Lung (tissue), 12 donors: ENCODE measurements around the gene FCN3. TPM values are rescaled to one million over a fixed set of nuclear protein-coding genes. Genes with fewer than 3 reads are reported as not detected.

Source experiments
- ATAC-seq: fragments of 200-7000 bp; cut with Tn5 transposase; one replicate; pipeline ENCODE4 v1.9.1; 2020; ENCODE audit warnings: moderate number of reproducible peaks; ENCODE audit not compliant: insufficient read depth, low FRiP score
- DNase-seq, 3 donors: peaks; one replicate each; pipeline ENCODE4 v3.0.0-alpha.2; 2013 to 2017
- H3K27ac ChIP-seq, 2 donors: one replicate each; pipeline ENCODE4 v1.5.1; 2013; ENCODE audit warnings: mild to moderate bottlenecking in 2 of 2, moderate library complexity in 2 of 2, control low read depth in 1 of 2, inconsistent platforms in 1 of 2, low read depth in 1 of 2, low read length in 1 of 2
- H3K27me3 ChIP-seq, 3 donors: one replicate each; pipeline ENCODE4 v1.5.1; 2013; ENCODE audit warnings: low read length in 2 of 3; ENCODE audit not compliant: control insufficient read depth in 3 of 3, insufficient read depth in 3 of 3
- H3K36me3 ChIP-seq, 4 donors: one replicate each; pipeline ENCODE4 v1.5.1; 2013; ENCODE audit warnings: low read length in 4 of 4, mild to moderate bottlenecking in 1 of 4, moderate library complexity in 1 of 4; ENCODE audit not compliant: control insufficient read depth in 4 of 4, insufficient read depth in 4 of 4
- H3K4me1 ChIP-seq, 5 donors: one replicate each; pipeline ENCODE4 v1.5.1; 2013; ENCODE audit warnings: low read length in 5 of 5, mild to moderate bottlenecking in 2 of 5, moderate library complexity in 1 of 5; ENCODE audit not compliant: control insufficient read depth in 5 of 5, insufficient read depth in 5 of 5
- H3K4me3 ChIP-seq: one replicate; pipeline ENCODE4 v1.5.1; 2013; ENCODE audit warnings: mild to moderate bottlenecking, control low read depth, moderate library complexity
- H3K9ac ChIP-seq, 2 donors: one replicate each; pipeline ENCODE4 v1.5.1; 2013; ENCODE audit warnings: low read length in 2 of 2, control low read depth in 1 of 2; ENCODE audit not compliant: insufficient read depth in 1 of 2
- H3K9me3 ChIP-seq, 4 donors: one replicate each; pipeline ENCODE4 v1.5.1; 2013; ENCODE audit warnings: low read length in 3 of 4, mild to moderate bottlenecking in 1 of 4, moderate library complexity in 1 of 4; ENCODE audit not compliant: control insufficient read depth in 4 of 4, insufficient read depth in 3 of 4
- WGBS, 2 donors: extraction: QIAGEN DNeasy Blood & Tissue Kit; methylation state at CpG; one replicate each; pipeline ENCODE4 v1.1.7; 2013; 5-methylcytosine and 5-hydroxymethylcytosine counted together
- polyA plus RNA-seq, 2 donors: library from polyadenylated mRNA; stranded (reverse); fragments of 200-250 nt; gene quantifications; one replicate each; pipeline ENCODE4 v1.2.1, GENCODE V29; 2013
- total RNA-seq, 2 donors: library from RNA; depleted of rRNA in 1 of 2; stranded (reverse); fragments of >200 nt in 1 of 2; gene quantifications; one replicate each; pipeline ENCODE4 v1.2.1, GENCODE V29; 2014 to 2021
- TF ChIP-seq, protein P1 (sequence below): IDR thresholded peaks from 2 replicates; pipeline ENCODE4 v1.5.1; 2012; ENCODE audit warnings: mild to moderate bottlenecking; ENCODE audit errors: control extremely low read depth, extremely low read depth
- donor health status: control.
- donor health status: control.
- donor health status: Bipolar disorder and iron deficiency.
- donor health status: healthy.
- donor health status: DM: yes; HTN: yes; CAD: no.

FCN3 gene
- total and polyA plus RNA-seq, 4 donors = 36.6 to 611 (median 470) TPM

DNA sequence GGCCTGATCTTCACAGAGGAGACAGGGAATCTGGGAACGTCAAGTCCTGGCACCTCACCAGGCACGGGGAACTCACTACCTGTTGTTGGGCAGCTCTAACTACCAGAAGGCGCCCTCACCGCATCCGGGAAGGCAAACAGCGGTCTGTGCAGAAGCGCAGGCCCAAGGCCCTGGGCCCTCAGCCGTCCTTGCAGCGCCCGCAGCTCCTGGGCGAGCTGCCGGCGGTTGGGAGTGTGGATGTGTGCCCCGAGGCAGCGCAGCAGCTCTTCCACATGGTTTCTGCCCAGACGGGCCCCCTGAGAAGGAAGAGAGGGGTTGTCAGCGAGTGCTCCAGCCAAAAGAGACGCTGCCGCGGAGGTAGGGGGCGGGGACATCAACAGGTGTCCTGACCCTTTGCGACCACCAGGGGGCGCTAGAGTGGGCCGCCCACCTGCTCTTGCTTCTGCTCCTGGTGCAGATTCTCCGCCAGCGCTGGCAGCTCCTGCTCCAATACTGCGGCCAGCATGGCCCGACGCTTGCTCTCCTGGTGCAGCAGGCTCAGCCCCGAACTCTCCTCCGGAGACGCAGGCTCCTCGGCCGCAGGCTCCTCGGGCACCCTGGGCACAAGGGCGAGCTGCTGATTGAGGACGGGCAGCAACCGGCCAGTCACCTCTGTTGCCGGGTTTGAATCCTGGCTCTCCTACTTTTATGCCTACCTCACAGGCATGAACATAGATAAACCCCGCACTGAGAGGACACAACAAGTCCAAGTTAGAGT lies 17.2 kb downstream of the FCN3 start:
- Histone ChIP-seq H3K4me1 (peaks cover 0 to 4% (median 0%) of the 10 kb centered on the region in 5 donors), H3K4me3 (no peak overlapping the region), H3K9ac (no peak overlapping the region), H3K27me3 (peaks cover 0 to 2% (median 0%) of the 10 kb centered on the region in 3 donors), H3K36me3 (peaks cover 0 to 76% (median 5%) of the 10 kb centered on the region in 4 donors), H3K27ac (no peak overlapping the region), H3K9me3 (no peaks in the 10 kb centered on the region)
- TF ChIP-seq, protein P1, sequence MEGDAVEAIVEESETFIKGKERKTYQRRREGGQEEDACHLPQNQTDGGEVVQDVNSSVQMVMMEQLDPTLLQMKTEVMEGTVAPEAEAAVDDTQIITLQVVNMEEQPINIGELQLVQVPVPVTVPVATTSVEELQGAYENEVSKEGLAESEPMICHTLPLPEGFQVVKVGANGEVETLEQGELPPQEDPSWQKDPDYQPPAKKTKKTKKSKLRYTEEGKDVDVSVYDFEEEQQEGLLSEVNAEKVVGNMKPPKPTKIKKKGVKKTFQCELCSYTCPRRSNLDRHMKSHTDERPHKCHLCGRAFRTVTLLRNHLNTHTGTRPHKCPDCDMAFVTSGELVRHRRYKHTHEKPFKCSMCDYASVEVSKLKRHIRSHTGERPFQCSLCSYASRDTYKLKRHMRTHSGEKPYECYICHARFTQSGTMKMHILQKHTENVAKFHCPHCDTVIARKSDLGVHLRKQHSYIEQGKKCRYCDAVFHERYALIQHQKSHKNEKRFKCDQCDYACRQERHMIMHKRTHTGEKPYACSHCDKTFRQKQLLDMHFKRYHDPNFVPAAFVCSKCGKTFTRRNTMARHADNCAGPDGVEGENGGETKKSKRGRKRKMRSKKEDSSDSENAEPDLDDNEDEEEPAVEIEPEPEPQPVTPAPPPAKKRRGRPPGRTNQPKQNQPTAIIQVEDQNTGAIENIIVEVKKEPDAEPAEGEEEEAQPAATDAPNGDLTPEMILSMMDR = peak; percentile 88
- WGBS, 2 donors = 29 to 41% methylated on average over 40 of the region's 40 CpGs
- DNase-seq (peak; percentile 64 to 79 (median 72)), ATAC-seq (peak; percentile 70)

DNA sequence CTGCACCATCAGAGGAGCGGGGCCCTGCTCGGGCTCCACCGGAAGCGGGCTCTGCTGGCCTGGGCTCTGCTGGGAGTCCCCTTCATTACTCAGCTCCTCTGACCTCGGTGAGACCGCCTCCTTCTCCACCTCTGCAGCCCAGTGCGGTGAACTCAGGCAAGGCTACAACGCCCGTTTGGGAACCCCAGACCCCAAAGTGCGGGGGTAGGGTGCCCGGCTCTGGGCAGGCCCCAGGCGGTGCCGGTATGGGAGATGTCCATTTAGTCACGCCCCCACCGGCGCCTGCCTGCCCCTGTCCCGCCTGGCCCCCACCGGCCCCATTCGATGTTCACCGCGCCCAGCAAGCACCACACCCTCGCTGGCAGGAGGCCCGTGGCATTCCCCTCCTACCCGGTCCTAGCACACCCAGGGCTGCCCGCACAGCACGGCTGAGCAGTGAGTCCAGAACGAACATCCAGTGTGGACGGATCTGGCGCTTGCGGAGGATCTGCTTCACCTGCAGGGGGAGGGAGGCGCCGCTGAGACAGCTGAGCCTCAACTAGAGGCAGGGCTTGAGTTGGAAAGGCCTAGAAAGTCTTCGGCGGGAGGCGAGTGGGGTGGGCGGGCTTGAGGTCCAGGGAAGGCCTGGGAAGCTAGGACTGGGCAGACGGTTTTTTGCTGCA lies 17.9 kb downstream of the FCN3 start:
- 77 to 79% methylated on average over 37 of the region's 37 CpGs for WGBS, 2 donors

DNA sequence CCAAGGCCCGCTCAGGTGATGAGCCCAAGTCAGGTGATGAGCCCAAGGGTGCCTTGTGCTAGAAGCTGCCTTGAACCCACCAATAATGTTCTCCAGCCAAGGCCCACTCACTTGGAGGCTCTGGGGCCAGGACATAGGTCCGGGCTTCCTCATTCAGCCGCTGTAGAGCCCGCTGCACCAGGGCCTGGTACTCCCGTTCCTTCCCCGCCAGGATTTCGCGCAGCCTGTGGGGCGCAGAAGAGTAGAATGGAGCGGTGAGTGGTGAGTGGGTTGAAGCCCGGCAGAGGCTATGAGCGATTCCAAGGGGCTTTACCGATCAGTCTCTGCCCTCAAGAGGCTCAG lies 18.4 kb downstream of the FCN3 start:
- DNase-seq = no peak
- no peak for ATAC-seq
- no peaks in the 10 kb centered on the region for H3K9me3 ChIP-seq
- TF ChIP-seq, protein P1 = no peak
- H3K4me1 ChIP-seq = peaks cover 0 to 6% (median 3%) of the 10 kb centered on the region in 5 donors
- WGBS, 2 donors = 88 to 91% methylated on average over 13 of the region's 13 CpGs
- no peak overlapping the region for H3K9ac ChIP-seq
- H3K27me3 ChIP-seq = peaks cover 0 to 2% (median 0%) of the 10 kb centered on the region in 3 donors
- H3K27ac ChIP-seq = no peak overlapping the region
- H3K4me3 ChIP-seq = no peak overlapping the region
- H3K36me3 ChIP-seq = peaks cover 0 to 67% (median 5%) of the 10 kb centered on the region in 4 donors

More for the DNA sequence above, 17.9 kb downstream of the FCN3 start:
- Histone ChIP-seq H3K27ac (no peak overlapping the region), H3K27me3 (peaks cover 0 to 2% (median 0%) of the 10 kb centered on the region in 3 donors), H3K4me3 (no peak overlapping the region), H3K9ac (no peak overlapping the region), H3K4me1 (peaks cover 0 to 4% (median 0%) of the 10 kb centered on the region in 5 donors), H3K36me3 (peaks cover 0 to 71% (median 5%) of the 10 kb centered on the region in 4 donors), H3K9me3 (no peaks in the 10 kb centered on the region)
- no peak for DNase-seq
- no peak for ATAC-seq
- TF ChIP-seq, protein P1 = no peak
